Activated CD8-positive, alpha-beta memory T cell treated with anti-CD3 and anti-CD28 coated beads for 48 hours (primary cell): ENCODE measurements around the gene MYRFL.
A peak's percentile ranks its signal among the peaks of the same experiment; 100 is the strongest.
"Not testable (repeated sequence)": the region's sequence is repeated elsewhere in the genome, so short reads cannot be mapped to it uniquely, and the experiment has no call there.

Experiments
- DNase-seq, 3 experiments: peaks; one replicate each; pipeline ENCODE4 v3.0.0-alpha.2; 2020; ENCODE audit warnings: low read depth in 2 of 3, low spot score in 2 of 3

MYRFL gene

GRCh38 chr12:69840727-69841126, 15.7 kb downstream of the MYRFL start:
- DNase-seq: no peak

- no peak for DNase-seq
Measured at GRCh38 chr12:69843608-69844007, 18.6 kb downstream of the MYRFL start.

- no peak for DNase-seq
Measured at GRCh38 chr12:69844416-69844815, 19.4 kb downstream of the MYRFL start.

GRCh38 chr12:69844836-69845235, 19.8 kb downstream of the MYRFL start:
- no peak for DNase-seq

GRCh38 chr12:69846976-69847375, 21.9 kb downstream of the MYRFL start:
- no peak for DNase-seq

- DNase-seq: no peak
Measured at GRCh38 chr12:69851976-69852375, 26.9 kb downstream of the MYRFL start.

GRCh38 chr12:69853176-69853961, 28.3 kb downstream of the MYRFL start:
- not testable (repeated sequence) for DNase-seq

GRCh38 chr12:69866698-69867097, 41.7 kb downstream of the MYRFL start:
- no peak for DNase-seq

GRCh38 chr12:69868695-69869094, 43.7 kb downstream of the MYRFL start:
- no peak for DNase-seq

GRCh38 chr12:69872804-69873203, 47.8 kb downstream of the MYRFL start:
- no peak for DNase-seq

- no peak for DNase-seq
Measured at GRCh38 chr12:69873429-69873828, 48.4 kb downstream of the MYRFL start.

GRCh38 chr12:69874606-69875005, 49.6 kb downstream of the MYRFL start:
- DNase-seq: no peak

- DNase-seq: no peak
Measured at GRCh38 chr12:69875416-69875935, 50.4 kb downstream of the MYRFL start.

GRCh38 chr12:69879007-69879960, 54.3 kb downstream of the MYRFL start:
- DNase-seq: peak; percentile 16 to 27 (median 26)

GRCh38 chr12:69880571-69880970, 55.5 kb downstream of the MYRFL start:
- no peak for DNase-seq

GRCh38 chr12:69881771-69882170, 56.7 kb downstream of the MYRFL start:
- DNase-seq: no peak

GRCh38 chr12:69884386-69884785, 59.4 kb downstream of the MYRFL start:
- DNase-seq: no peak

- DNase-seq: no peak
Measured at GRCh38 chr12:69885658-69886057, 60.6 kb downstream of the MYRFL start.

- no peak for DNase-seq
Measured at GRCh38 chr12:69886109-69886508, 61.1 kb downstream of the MYRFL start.

GRCh38 chr12:69886715-69887114, 61.7 kb downstream of the MYRFL start:
- no peak for DNase-seq

GRCh38 chr12:69888901-69889300, 63.9 kb downstream of the MYRFL start:
- no peak for DNase-seq
